Caco-2 (cell line): ENCODE data around the gene PARP1. TPM values are rescaled to one million over a fixed set of nuclear protein-coding genes. Genes with fewer than 3 reads are reported as not detected.

Experiments
- BruUV-seq: library from RNA; stranded (reverse); fragments of 400-500 nt; replicated peaks from 2 replicates; lab custom pipeline; 2021; lab: Mats Ljungman, UMichigan
- CTCF ChIA-PET: fragments of 300-600 bp; sonication (Branson Sonifier 250); formaldehyde crosslinking; loops from one replicate; lab custom pipeline; 2022; ENCODE audit warnings: antibody characterized with exemption; lab: Charles Lee
- POLR2A ChIA-PET: fragments of 300-600 bp; sonication (Branson Sonifier 250); formaldehyde crosslinking; loops from one replicate; lab custom pipeline; 2022; ENCODE audit warnings: antibody characterized with exemption; lab: Charles Lee
- DNase-seq, 2 experiments: peaks; one replicate each; pipeline versions ENCODE4 v3.0.0 to v3.0.0-alpha.2; 2020 to 2022
- H3K27me3 ChIP-seq: replicated peaks from 2 replicates; pipeline ENCODE4 v1.6.0; 2011; ENCODE audit warnings: low read length; ENCODE audit not compliant: control insufficient read depth, insufficient read depth
- H3K36me3 ChIP-seq: 2 replicates; pipeline ENCODE4 v1.5.1; 2011; ENCODE audit warnings: low read length; ENCODE audit not compliant: control insufficient read depth, insufficient read depth
- H3K4me1 ChIP-seq: fragments of 250-450 bp; sonication (Bioruptor Pico); 2 replicates; pipeline ENCODE4 v1.5.1; 2020; ENCODE audit warnings: mild to moderate bottlenecking
- H3K4me3 ChIP-seq: 2 replicates; pipeline ENCODE4 v1.5.1; 2011; ENCODE audit warnings: low read depth, mild to moderate bottlenecking, control low read depth, low read length
- H3K9me3 ChIP-seq: fragments of 250-450 bp; sonication (Bioruptor Pico); 2 replicates; pipeline ENCODE4 v1.5.1; 2020; ENCODE audit warnings: mild to moderate bottlenecking, moderate library complexity
- H3K27ac Mint-ChIP-seq: one replicate; pipeline ENCODE4 v1.8.0; 2022; ENCODE audit warnings: mixed read lengths; ENCODE audit not compliant: unreplicated experiment
- H3K27me3 Mint-ChIP-seq: one replicate; pipeline ENCODE4 v1.8.0; 2022; ENCODE audit warnings: mixed read lengths; ENCODE audit not compliant: insufficient read depth, unreplicated experiment
- H3K36me3 Mint-ChIP-seq: one replicate; pipeline ENCODE4 v1.8.0; 2022; ENCODE audit warnings: mild to moderate bottlenecking, mixed read lengths; ENCODE audit not compliant: insufficient read depth, unreplicated experiment
- H3K4me1 Mint-ChIP-seq: one replicate; pipeline ENCODE4 v1.8.0; 2022; ENCODE audit warnings: low read depth, mixed read lengths; ENCODE audit not compliant: unreplicated experiment
- H3K4me3 Mint-ChIP-seq: one replicate; pipeline ENCODE4 v1.8.0; 2022; ENCODE audit warnings: mild to moderate bottlenecking, moderate library complexity, mixed read lengths; ENCODE audit not compliant: unreplicated experiment
- H3K9me3 Mint-ChIP-seq: one replicate; pipeline ENCODE4 v1.8.0; 2022; ENCODE audit warnings: mixed read lengths; ENCODE audit not compliant: unreplicated experiment
- CTCF ChIP-seq, 2 experiments: fragments of 200-600 bp in 1 of 2; IDR thresholded peaks; 1 replicate in 1 of 2; 2 replicates in 1 of 2; pipeline versions ENCODE4 v1.5.1 to v1.8.0; 2011 to 2022; ENCODE audit warnings: antibody characterized with exemption in 1 of 2, control low read depth in 1 of 2, inconsistent platforms in 1 of 2, low read depth in 1 of 2, low read length in 1 of 2, mild to moderate bottlenecking in 1 of 2, moderate library complexity in 1 of 2; ENCODE audit not compliant: insufficient read depth in 1 of 2, severe bottlenecking in 1 of 2, unreplicated experiment in 1 of 2
- intact Hi-C: fragments of 100-400 bp; cut with micrococcal nuclease; formaldehyde crosslinking; loops from one replicate; pipeline ENCODE4 v1.10.0; 2022; ENCODE audit not compliant: unreplicated experiment
- total RNA-seq: library from RNA; stranded (reverse); gene quantifications from 2 replicates; pipeline ENCODE4 v1.2.3, GENCODE V29; 2022

The PARP1 gene
- total RNA-seq, 1 experiment from 2014 or later = 136 TPM

GRCh38 chr1:226351709-226352108 is 56.2 kb downstream of the PARP1 start:
- Mint-ChIP-seq H3K4me1 (peaks cover 8% of the 10 kb centered on the region), H3K4me3 (no peak overlapping the region), H3K27me3 (no peaks in the 10 kb centered on the region), H3K9me3 (no peaks in the 10 kb centered on the region), H3K36me3 (no peaks in the 10 kb centered on the region), H3K27ac (no peak overlapping the region)
- H3K4me1 ChIP-seq = peaks cover 13% of the 10 kb centered on the region; the same call in 1 of the 2 replicates
- ChIA-PET POLR2A (no interaction called here), CTCF (interaction anchor here (1.1 kb wide), 1 partner anchor 155 kb away, joined by 4 read pairs; no protein-coding TSS in a partner anchor)
- DNase-seq = no peak
- intact Hi-C loops = no loop called here
- TF ChIP-seq CTCF (IDR thresholded peaks at IDR 0.05; ENCODE audit: insufficient read depth in 1 of 2, low read depth in 1 of 2, low read length in 1 of 2, severe bottlenecking in 1 of 2, unreplicated experiment in 1 of 2) = no peak
- no peaks in the 10 kb centered on the region; the same call in 1 of the 2 replicates for H3K36me3 ChIP-seq
- no TSS peak for BruUV-seq
- no peaks in the 10 kb centered on the region for H3K9me3 ChIP-seq
- no peaks in the 10 kb centered on the region for H3K27me3 ChIP-seq
- no peak overlapping the region for H3K4me3 ChIP-seq

- Histone ChIP-seq H3K4me3 (no peak overlapping the region), H3K4me1 (peaks cover 13% of the 10 kb centered on the region; the same call in 1 of the 2 replicates), H3K36me3 (no peaks in the 10 kb centered on the region; the same call in 1 of the 2 replicates), H3K9me3 (no peaks in the 10 kb centered on the region), H3K27me3 (no peaks in the 10 kb centered on the region)
- no peak for TF ChIP-seq CTCF (IDR thresholded peaks at IDR 0.05; ENCODE audit: insufficient read depth in 1 of 2, low read depth in 1 of 2, low read length in 1 of 2, severe bottlenecking in 1 of 2, unreplicated experiment in 1 of 2)
- no peak for DNase-seq
- intact Hi-C loops = no loop called here
- H3K4me1 Mint-ChIP-seq = peaks cover 8% of the 10 kb centered on the region
- H3K36me3 Mint-ChIP-seq = no peaks in the 10 kb centered on the region
- BruUV-seq = no TSS peak
- peak overlapping the region; percentile 53 for H3K27ac Mint-ChIP-seq
- CTCF ChIA-PET = no interaction called here
- H3K27me3 Mint-ChIP-seq = no peaks in the 10 kb centered on the region
- POLR2A ChIA-PET = no interaction called here
- H3K9me3 Mint-ChIP-seq = no peaks in the 10 kb centered on the region
- no peak overlapping the region for H3K4me3 Mint-ChIP-seq
Observed at GRCh38 chr1:226350519-226350865, 57.4 kb downstream of the PARP1 start.

GRCh38 chr1:226349801-226350518 is 57.9 kb downstream of the PARP1 start:
- Mint-ChIP-seq H3K27ac (peak overlapping the region; percentile 53), H3K36me3 (no peaks in the 10 kb centered on the region), H3K4me1 (peaks cover 8% of the 10 kb centered on the region), H3K27me3 (no peaks in the 10 kb centered on the region), H3K4me3 (no peak overlapping the region), H3K9me3 (no peaks in the 10 kb centered on the region)
- POLR2A ChIA-PET = no interaction called here
- no peak for TF ChIP-seq CTCF (IDR thresholded peaks at IDR 0.05; ENCODE audit: insufficient read depth in 1 of 2, low read depth in 1 of 2, low read length in 1 of 2, severe bottlenecking in 1 of 2, unreplicated experiment in 1 of 2)
- no peaks in the 10 kb centered on the region for H3K9me3 ChIP-seq
- intact Hi-C loops = no loop called here
- H3K27me3 ChIP-seq = no peaks in the 10 kb centered on the region
- CTCF ChIA-PET = no interaction called here
- no peak overlapping the region for H3K4me3 ChIP-seq
- H3K36me3 ChIP-seq = no peaks in the 10 kb centered on the region; the same call in 1 of the 2 replicates
- BruUV-seq = no TSS peak
- DNase-seq = peak in 1 of 2 experiments; percentile 45
- H3K4me1 ChIP-seq = peaks cover 13% of the 10 kb centered on the region; the same call in 1 of the 2 replicates
